GM18909 (cell line): ENCODE results near the gene RIN2.
"Not testable (repeated sequence)": the region's sequence is repeated elsewhere in the genome, so short reads cannot be mapped to it uniquely, and the experiment has no call there.

Source experiments
- ATAC-seq: cut with Tn5 transposase; IDR thresholded peaks from one replicate; pipeline ENCODE4 v1.9.1; 2021; ENCODE audit warnings: mild to moderate bottlenecking; ENCODE audit not compliant: unreplicated experiment, poor library complexity

Gene RIN2

GRCh38 chr20:19738951-19739350, 19.1 kb upstream of the RIN2 start:
- ATAC-seq, result no peak

GRCh38 chr20:19739351-19739750, 18.7 kb upstream of the RIN2 start:
- no peak for ATAC-seq

- ATAC-seq, result no peak
Measured at GRCh38 chr20:19740512-19740911, 17.5 kb upstream of the RIN2 start.

- ATAC-seq, result no peak
Measured at GRCh38 chr20:19741924-19742323, 16.1 kb upstream of the RIN2 start.

GRCh38 chr20:19742974-19743639, 15.0 kb upstream of the RIN2 start:
- ATAC-seq, result no peak

GRCh38 chr20:19743640-19743995, 14.4 kb upstream of the RIN2 start:
- ATAC-seq, result no peak

- no peak for ATAC-seq
Measured at GRCh38 chr20:19745106-19745505, 13.0 kb upstream of the RIN2 start.

- ATAC-seq, result no peak
Measured at GRCh38 chr20:19745584-19745983, 12.5 kb upstream of the RIN2 start.

GRCh38 chr20:19746396-19746795, 11.7 kb upstream of the RIN2 start:
- ATAC-seq, result no peak

GRCh38 chr20:19747903-19748302, 10.2 kb upstream of the RIN2 start:
- ATAC-seq, result no peak

GRCh38 chr20:19748681-19749080, 9.4 kb upstream of the RIN2 start:
- ATAC-seq, result no peak

- ATAC-seq, result no peak
Measured at GRCh38 chr20:19749618-19750071, 8.4 kb upstream of the RIN2 start.

- no peak for ATAC-seq
Measured at GRCh38 chr20:19750101-19750606, 7.9 kb upstream of the RIN2 start.

GRCh38 chr20:19750907-19751636, 7.0 kb upstream of the RIN2 start:
- ATAC-seq, result no peak

GRCh38 chr20:19754201-19754600, 3.9 kb upstream of the RIN2 start:
- ATAC-seq, result not testable (repeated sequence)

GRCh38 chr20:19756761-19757486, 1.1 kb upstream of the RIN2 start:
- no peak for ATAC-seq

- no peak for ATAC-seq
Measured at GRCh38 chr20:19757487-19758132, 448 bp upstream of the RIN2 start.

- no peak for ATAC-seq
Measured at GRCh38 chr20:19758501-19759331, 658 bp downstream of the RIN2 start.

- ATAC-seq, result no peak
Measured at GRCh38 chr20:19760371-19760721, 2.3 kb downstream of the RIN2 start.

GRCh38 chr20:19761326-19761725, 3.3 kb downstream of the RIN2 start:
- ATAC-seq, result no peak
